ENCODE results near the gene FGA. TPM values are rescaled to one million over a fixed set of nuclear protein-coding genes. Genes with fewer than 3 reads are reported as not detected.

Gene FGA
- total and polyA plus RNA-seq, 2 of the 8 experiments (the other 6 are each of a cell fraction or from before 2014, with no cell fraction given): not detected

DNA sequence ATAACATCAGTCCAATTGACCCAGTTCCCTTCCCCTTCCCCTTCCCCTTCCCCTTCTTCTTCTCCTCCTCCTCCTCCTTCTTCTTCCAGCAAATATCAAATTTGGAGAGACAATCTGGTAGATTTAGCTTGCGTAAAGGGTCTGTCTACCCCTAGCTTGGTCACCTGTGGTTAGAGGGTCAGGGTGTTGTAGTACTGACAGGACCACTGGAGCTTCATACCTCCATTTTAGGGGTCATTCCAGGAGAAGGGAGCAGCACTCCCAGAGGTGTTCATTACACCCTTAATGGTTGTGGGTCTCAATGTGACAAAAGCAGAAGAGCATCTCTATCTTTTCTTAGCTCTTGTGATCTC, 31.4 kb downstream of the FGA start:
- Histone ChIP-seq H3K23ac (ENCODE audit: insufficient read length) (no peak overlapping the region), H3K4ac (replicated peaks; ENCODE audit: insufficient read length, low read depth, low read length) (no peak overlapping the region), H4K20me1 (replicated peaks in 1 of 2; ENCODE audit: control insufficient read depth in 1 of 2, insufficient read depth in 2 of 2, low read length in 2 of 2) (no peaks in the 10 kb centered on the region), H2BK120ac (replicated peaks; ENCODE audit: low read depth, low read length) (no peak overlapping the region), H3K27me3 (replicated peaks in 1 of 4; ENCODE audit: control insufficient read depth in 3 of 4, extremely low read depth in 1 of 4, insufficient read depth in 3 of 4, low read length in 3 of 4) (no peaks in the 10 kb centered on the region), H3K79me1 (ENCODE audit: low read depth, low read length) (no peaks in the 10 kb centered on the region), H2BK12ac (ENCODE audit: low read depth, low read length) (no peak overlapping the region), H4K91ac (replicated peaks; ENCODE audit: insufficient read length, low read length) (no peak overlapping the region), H3K18ac (ENCODE audit: extremely low read depth, low read length) (no peak overlapping the region), H3K14ac (ENCODE audit: insufficient read length) (no peak overlapping the region), H3K9ac (replicated peaks in 1 of 4; ENCODE audit: extremely low read depth in 1 of 4, low read depth in 3 of 4, low read length in 3 of 4) (no peak overlapping the region), H3K4me3 (ENCODE audit: extremely low read depth in 1 of 4, insufficient read depth in 2 of 4, low read depth in 3 of 4, low read length in 4 of 4) (no peak overlapping the region), H2BK20ac (ENCODE audit: low read length) (no peak overlapping the region), H2AFZ (ENCODE audit: low read length) (peak overlapping the region; percentile 20; the same call in 1 of the 2 replicates), H2AK5ac (ENCODE audit: low read depth, low read length) (no peak overlapping the region), H2BK5ac (ENCODE audit: low read depth, low read length) (no peak overlapping the region), H3K27ac (ENCODE audit: low read depth, low read length) (no peak overlapping the region), H3K56ac (replicated peaks; ENCODE audit: insufficient read length, low read depth, low read length) (no peak overlapping the region), H3K4me1 (replicated peaks in 1 of 4; ENCODE audit: control insufficient read depth in 3 of 4, insufficient read depth in 4 of 4, low read length in 3 of 4) (no peaks in the 10 kb centered on the region), H2BK15ac (ENCODE audit: low read length) (no peak overlapping the region), H4K5ac (ENCODE audit: insufficient read length, low read depth, low read length) (no peak overlapping the region), H4K8ac (ENCODE audit: extremely low read depth, insufficient read depth, low read length) (no peak overlapping the region), H3K79me2 (ENCODE audit: control insufficient read depth in 1 of 2, insufficient read depth in 2 of 2, low read length in 2 of 2) (no peaks in the 10 kb centered on the region), H3K36me3 (ENCODE audit: control insufficient read depth in 2 of 4, insufficient read depth in 4 of 4, low read length in 3 of 4) (no peaks in the 10 kb centered on the region), H3K4me2 (ENCODE audit: insufficient read depth in 1 of 2, low read depth in 2 of 2, low read length in 2 of 2) (no peak overlapping the region), H3K9me3 (ENCODE audit: insufficient read depth in 2 of 2, low read depth in 1 of 2, low read length in 1 of 2) (no peaks in the 10 kb centered on the region), H3K23me2 (ENCODE audit: low read depth, low read length) (no peaks in the 10 kb centered on the region)
- ChIA-PET POLR2A (ENCODE audit: partially characterized antibody) (interaction anchor here (0.8 to 1.0 kb wide), 5 partner anchors 10 to 185 kb away, joined by 3 to 4 read pairs (median 3); partner anchors contain the start of gene LRAT), CTCF (ENCODE audit: partially characterized antibody) (interaction anchor here (0.6 to 6.1 kb wide), 54 partner anchors 10 to 434 kb away, joined by 3 to 283 read pairs (median 4); partner anchors contain the start of genes FGG and PLRG1)
- DNase-seq (ENCODE audit: low read depth in 1 of 2, low spot score in 2 of 2): no peak
- WGBS, 2 experiments (ENCODE audit: extremely low coverage in 1 of 2, insufficient coverage in 1 of 2, insufficient read length in 1 of 2, insufficient replicate concordance in 2 of 2, low coverage in 1 of 2, low lambda C conversion rate in 2 of 2, missing lambda C conversion rate in 1 of 2): 93% methylated on average over 1 of the region's 1 CpG; no CpG with 5 or more reads in 1 of the 2 experiments
- FAIRE-seq: no peak
- TF ChIP-seq SIRT6 (IDR thresholded peaks at IDR 0.05; ENCODE audit: low read length) (no peak), HDAC2 (IDR thresholded peaks at IDR 0.05; ENCODE audit: borderline replicate concordance in 1 of 2, low read depth in 2 of 2, low read length in 2 of 2) (no peak), BACH1 (IDR thresholded peaks at IDR 0.05; ENCODE audit: low read length) (no peak), EZH2 (IDR thresholded peaks at IDR 0.05; ENCODE audit: low read depth, low read length, severe bottlenecking) (no peak), NRF1 (IDR thresholded peaks at IDR 0.05; ENCODE audit: low read depth, low read length) (no peak), KDM5A (IDR thresholded peaks at IDR 0.05; ENCODE audit: low read length) (no peak), KDM4A (IDR thresholded peaks at IDR 0.05; ENCODE audit: low read depth, low read length, severe bottlenecking) (no peak), MAFK (IDR thresholded peaks at IDR 0.05; ENCODE audit: low read depth, low read length) (no peak)

Measured in H1 (cell line).